Measurements from ENCODE around the gene FAM13C.

FAM13C gene

GRCh38 chr10:59360605-59361405 lies 1.5 kb downstream of the FAM13C start:
- DNase-seq, result no peak

- DNase-seq, result no peak
Measured at GRCh38 chr10:59358576-59358975, 3.8 kb downstream of the FAM13C start.

DNA sequence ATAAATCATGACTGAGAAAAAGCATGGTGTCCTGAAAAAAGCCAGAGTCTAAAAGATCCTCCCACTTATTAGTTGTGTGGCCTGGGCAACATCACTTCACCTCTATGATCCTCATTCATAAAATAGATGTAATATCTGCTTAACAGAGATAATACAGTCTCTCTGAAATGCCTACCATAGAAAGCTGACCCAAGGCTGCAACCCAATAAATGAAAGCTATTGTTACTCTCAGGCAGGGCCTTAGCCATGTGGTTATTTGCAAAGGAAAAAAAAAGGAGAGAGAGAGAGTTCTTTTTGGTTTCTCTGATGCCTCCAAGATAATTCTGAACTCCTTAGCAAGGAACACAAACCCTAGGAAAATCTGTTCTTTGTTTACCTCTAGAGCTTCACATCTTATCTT lies 7.9 kb downstream of the FAM13C start:
- no peak for DNase-seq

DNA sequence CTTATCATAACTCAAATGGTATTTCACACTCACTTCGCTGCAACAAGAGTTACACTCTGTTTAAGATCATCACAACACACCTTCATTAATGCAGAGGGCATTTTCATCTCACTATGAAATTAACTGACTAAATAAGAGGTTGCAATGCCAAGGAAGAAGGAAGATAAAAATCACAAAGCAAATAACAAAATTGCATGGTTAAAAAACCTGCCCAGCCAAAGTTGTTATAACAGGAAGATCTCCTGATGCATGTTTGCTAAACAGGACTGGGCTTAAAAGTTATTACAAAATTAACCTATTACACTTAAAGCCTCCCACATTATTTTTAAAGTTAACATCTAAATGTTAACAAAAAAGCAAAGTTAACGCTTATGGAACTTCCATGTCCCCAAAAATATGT lies 11.8 kb downstream of the FAM13C start:
- DNase-seq, result no peak

- DNase-seq, result no peak
Measured at GRCh38 chr10:59346321-59346720, 16.0 kb downstream of the FAM13C start.

DNA sequence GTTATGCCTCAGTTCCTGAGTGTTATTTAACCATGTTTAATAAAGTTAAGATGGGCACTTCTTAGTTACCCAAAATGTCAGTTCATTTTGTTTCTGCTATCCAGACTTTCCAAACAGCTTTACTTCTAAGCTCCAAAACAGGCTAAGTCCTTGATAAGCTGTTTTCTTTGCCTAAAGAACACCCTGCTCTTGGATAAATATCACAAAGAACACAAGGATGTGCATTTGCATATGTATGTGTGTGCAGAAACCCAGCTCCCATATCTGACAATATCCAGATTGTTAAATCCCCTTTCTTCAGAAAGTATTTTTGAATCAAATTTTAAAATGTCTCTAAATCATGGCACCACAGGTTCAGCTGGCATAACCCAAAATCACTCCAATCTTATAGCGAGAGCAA lies 19.6 kb downstream of the FAM13C start:
- no peak for DNase-seq

DNA sequence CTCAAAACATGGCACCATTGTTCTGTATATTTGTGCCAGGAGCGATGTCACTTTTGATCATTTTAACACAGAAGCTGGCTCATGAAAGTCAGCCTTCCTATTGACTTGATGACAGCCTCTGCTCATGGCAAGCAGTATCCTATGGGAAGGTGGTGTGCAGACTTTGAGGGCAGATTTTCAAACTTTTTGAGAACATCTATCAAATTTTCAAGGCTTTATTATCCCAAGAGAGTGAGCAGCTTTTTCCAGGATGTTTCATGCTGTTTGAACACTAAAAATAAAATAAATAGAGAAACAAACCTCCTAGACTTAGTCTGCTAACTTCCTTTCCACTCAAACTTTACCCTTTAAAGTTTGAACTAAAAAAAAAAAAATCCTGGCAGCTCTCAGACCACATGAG lies 20.3 kb downstream of the FAM13C start:
- no peak for DNase-seq

- DNase-seq, result no peak
Measured at GRCh38 chr10:59340285-59340684, 22.1 kb downstream of the FAM13C start.

GRCh38 chr10:59339351-59339750 lies 23.0 kb downstream of the FAM13C start:
- DNase-seq, result no peak

DNA sequence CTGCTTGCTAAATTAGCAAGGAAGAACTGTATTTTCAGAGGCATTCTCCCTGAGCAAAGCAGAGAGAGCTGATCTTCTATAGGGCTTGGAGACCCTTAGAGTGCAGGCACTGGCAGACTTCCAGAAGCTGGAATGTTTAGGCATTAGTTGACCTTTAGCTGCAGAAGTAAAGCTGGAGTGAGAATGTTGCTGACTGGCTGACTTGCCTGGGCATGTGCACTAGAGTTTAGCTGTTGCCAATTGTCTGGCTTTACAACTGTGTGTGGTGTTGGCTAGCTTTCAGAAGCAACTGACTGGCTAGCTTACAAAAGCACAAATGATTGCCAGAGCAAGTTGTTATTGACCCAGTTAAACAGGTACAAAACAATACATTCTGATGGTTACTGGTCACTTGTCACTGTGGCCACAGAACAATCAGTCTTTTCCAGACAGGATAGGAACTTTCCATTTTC lies 25.1 kb downstream of the FAM13C start:
- DNase-seq, result no peak

- DNase-seq, result no peak
Measured at GRCh38 chr10:59336632-59337031, 25.7 kb downstream of the FAM13C start.

GRCh38 chr10:59335497-59335896 lies 26.9 kb downstream of the FAM13C start:
- no peak for DNase-seq

GRCh38 chr10:59333701-59334100 lies 28.6 kb downstream of the FAM13C start:
- DNase-seq, result no peak

GRCh38 chr10:59332581-59332980 lies 29.8 kb downstream of the FAM13C start:
- no peak for DNase-seq

- no peak for DNase-seq
Measured at GRCh38 chr10:59331661-59332060, 30.7 kb downstream of the FAM13C start.

DNA sequence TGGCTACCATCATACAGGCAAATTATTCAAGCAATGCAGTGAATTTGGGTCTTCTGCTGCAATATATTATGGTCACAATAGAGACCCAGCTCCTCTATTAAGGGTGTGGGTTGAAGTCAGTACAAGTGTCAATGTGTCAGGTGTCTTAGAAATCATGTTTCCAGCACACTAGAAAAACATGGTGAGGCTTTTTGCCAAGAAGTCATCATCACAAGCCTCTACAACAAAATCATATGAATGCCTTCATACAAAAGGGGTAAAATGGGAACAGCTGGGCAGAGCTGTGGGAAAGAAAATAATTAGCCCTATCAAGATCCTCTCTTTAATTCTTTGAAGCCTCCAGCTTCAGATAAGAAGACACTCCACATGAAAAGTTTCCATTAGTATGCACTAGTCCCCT lies 37.2 kb downstream of the FAM13C start:
- DNase-seq, result no peak

GRCh38 chr10:59324597-59324996 lies 37.8 kb downstream of the FAM13C start:
- no peak for DNase-seq

DNA sequence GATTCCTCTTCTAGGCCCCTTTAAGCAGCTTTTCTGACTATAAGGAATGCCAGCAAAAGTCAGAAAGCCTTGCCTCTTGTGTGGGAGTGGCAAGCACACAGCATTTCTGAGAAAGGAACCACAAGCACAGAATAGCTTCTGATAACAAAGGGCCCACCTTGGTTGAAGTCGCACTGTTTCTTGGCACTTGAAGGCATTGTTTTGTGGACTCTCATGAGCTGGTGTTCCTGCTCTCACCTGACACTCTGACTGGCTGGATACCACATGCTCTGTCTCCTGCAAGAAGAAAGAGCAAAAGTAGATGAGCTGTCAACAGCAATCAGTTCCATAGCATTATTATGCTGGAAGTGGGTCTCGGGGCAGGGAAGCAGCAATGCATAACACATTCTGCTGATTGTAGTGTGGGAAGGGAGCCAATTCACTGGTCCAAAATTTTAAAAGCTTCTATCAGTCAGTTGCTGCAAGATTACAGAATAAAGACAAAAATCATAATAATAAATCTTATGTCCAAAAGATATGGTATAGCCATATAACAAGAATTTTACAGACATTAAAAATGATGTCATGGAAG lies 38.4 kb downstream of the FAM13C start:
- DNase-seq, result no peak

- DNase-seq, result no peak
Measured at GRCh38 chr10:59323036-59323459, 39.3 kb downstream of the FAM13C start.

DNA sequence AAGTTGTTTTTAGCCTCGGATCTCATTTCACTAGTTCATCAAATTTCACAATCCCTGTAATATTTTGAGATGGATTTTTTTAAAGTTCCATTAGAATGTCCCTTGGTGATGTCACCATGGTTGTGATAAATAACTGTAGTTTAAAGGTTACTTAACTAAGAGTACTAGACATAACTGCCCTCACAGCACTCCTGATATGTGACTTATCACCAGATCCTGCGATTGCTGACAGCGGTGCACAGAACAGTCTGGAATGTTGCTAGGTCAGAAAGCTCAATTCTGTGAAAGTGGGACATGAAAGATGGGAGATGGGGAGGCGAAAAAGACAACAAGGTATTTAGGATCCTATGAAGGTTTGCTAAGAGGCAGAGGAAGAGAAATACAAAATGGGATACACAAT lies 40.2 kb downstream of the FAM13C start:
- DNase-seq, result no peak

DNA sequence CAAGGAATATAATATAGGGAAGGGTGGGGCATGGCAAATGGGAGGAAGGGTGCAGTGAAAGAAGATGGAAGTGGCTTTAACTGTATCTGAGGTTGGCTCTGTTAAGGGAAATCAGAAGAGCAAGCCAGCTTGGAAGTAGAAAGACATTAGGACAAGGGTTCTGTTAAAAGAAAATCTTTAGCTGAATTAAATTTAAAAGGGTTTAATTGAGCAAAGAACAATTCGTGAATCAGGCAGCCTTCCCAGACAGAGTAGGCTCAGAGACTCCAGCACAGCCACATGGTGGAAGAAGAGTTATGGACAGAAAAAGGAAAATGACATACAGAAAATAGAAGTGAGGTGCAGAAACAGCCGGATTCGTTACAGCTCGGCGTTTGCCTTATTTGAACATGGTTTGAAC lies 42.0 kb downstream of the FAM13C start:
- no peak for DNase-seq

- no peak for DNase-seq
Measured at GRCh38 chr10:59319854-59320253, 42.5 kb downstream of the FAM13C start.

DNA sequence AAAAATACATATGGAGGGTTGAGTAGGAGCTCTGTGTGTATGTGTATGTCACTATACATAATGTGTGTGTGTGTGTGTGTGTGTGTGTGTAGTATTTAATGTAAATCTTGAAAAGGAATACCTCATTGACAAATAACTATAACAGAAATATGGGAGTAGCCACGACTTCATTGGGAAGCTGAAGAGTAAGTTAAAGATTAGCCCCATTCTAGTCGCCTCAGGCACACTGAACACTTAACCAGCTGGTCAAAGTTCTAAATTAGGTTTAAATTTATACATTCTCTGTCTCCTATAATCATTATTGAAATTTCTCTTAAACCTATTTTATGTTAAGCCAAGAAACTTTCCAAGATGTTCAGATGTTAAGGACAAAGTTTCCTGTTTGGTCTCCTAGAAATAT lies 45.3 kb downstream of the FAM13C start:
- DNase-seq, result no peak

GRCh38 chr10:59315465-59315864 lies 46.9 kb downstream of the FAM13C start:
- no peak for DNase-seq

DNA sequence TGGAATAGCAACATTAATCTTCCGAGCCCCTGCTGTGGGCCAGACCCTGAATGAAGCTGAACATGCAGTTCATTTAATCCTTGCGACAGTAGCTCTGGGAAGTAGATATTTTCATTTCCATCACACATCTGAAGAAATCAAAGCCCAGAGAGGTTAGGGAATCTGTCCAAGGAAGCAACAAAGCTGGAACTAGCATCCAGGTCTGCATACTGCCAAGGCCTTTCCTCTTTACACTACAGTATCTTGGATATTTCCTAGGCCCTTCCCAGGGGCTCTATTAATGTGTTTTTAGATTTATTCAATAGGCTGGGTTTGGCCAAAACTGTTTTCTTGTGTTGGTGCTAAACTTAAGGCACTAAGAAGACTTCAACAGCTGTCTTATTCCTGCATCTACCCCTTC lies 48.1 kb downstream of the FAM13C start:
- DNase-seq, result no peak

Measured in CD4-positive, alpha-beta T cell treated with Interleukin-15 for 1 hour (primary cell).